ENCODE measurements around the gene CFAP77.

The CFAP77 gene

DNA sequence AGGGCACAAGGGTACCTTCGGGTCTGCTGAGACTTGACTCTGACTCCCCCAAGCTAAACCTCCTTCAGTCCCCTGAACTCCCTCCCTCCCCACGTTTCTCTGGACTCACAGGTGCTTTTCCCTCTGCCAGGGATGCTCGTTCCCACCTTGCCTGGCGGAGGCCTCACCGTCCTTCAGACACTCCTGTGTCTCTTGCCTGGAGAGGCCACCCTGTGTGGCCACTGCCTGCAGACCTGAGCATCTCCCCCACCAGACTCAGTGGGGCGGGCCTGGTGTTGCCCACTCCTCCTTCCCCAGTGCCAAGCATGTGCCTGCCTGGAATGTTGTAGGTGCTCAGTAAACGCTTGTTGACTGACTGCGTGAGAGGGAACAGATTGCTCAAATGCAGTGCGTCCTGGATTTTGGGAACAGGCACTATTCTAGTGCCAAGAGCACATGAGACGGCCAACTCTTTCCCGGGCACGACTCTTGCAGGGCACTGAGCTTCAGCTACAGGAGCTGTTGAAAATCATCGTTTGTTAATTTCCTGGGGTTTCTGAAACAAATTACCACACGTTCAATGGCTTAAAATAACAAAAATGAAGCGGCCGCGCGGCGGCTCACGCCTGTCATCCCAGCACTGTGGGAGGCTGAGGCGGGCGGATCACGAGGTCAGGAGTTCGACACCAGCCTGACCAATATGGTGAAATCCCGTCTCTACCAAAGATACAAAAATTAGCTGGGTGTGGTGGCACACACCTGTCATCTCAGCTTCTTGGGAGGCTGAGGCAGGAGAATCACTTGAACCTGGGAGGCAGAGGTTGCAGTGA, 101.4 kb downstream of the CFAP77 start:
- TF ChIP-seq, protein P1, sequence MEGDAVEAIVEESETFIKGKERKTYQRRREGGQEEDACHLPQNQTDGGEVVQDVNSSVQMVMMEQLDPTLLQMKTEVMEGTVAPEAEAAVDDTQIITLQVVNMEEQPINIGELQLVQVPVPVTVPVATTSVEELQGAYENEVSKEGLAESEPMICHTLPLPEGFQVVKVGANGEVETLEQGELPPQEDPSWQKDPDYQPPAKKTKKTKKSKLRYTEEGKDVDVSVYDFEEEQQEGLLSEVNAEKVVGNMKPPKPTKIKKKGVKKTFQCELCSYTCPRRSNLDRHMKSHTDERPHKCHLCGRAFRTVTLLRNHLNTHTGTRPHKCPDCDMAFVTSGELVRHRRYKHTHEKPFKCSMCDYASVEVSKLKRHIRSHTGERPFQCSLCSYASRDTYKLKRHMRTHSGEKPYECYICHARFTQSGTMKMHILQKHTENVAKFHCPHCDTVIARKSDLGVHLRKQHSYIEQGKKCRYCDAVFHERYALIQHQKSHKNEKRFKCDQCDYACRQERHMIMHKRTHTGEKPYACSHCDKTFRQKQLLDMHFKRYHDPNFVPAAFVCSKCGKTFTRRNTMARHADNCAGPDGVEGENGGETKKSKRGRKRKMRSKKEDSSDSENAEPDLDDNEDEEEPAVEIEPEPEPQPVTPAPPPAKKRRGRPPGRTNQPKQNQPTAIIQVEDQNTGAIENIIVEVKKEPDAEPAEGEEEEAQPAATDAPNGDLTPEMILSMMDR (conservative IDR thresholded peaks at IDR 0.05; ENCODE audit: low read depth) = no peak
- DNase-seq (ENCODE audit: low spot score) = no peak
- no peak overlapping the region for H3K27ac ChIP-seq
- ChIA-PET CTCF (interaction anchor here (0.6 to 1.3 kb wide), 3 partner anchors 23 to 209 kb away, joined by 3 to 6 read pairs (median 4); no protein-coding TSS in a partner anchor), POLR2A (ENCODE audit: low non-redundant PET) (no interaction called here)

DNA sequence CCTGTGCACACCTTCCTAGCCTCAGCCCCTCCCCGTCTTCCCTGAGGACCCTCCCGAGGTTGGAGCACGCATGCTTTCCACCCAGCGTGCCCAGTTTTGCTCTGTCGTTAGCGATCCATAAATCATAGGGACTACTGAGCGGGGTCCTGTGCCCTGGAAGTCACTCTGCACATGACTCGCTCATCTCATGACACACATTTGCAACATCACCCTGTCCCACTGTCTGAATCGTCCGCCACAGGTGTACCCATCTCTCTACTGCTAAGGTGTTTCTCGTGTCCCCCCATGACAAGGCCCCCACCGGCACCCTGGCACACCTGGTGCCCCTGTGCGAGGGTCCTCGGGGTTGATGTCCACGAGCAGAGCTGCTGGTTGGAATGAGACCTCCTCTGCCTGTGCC, 103.4 kb downstream of the CFAP77 start:
- TF ChIP-seq, protein P1 (conservative IDR thresholded peaks at IDR 0.05; ENCODE audit: low read depth) = no peak
- CTCF ChIA-PET = no interaction called here
- POLR2A ChIA-PET (ENCODE audit: low non-redundant PET) = no interaction called here
- no peak for DNase-seq (ENCODE audit: low spot score)
- H3K27ac ChIP-seq = no peak overlapping the region

DNA sequence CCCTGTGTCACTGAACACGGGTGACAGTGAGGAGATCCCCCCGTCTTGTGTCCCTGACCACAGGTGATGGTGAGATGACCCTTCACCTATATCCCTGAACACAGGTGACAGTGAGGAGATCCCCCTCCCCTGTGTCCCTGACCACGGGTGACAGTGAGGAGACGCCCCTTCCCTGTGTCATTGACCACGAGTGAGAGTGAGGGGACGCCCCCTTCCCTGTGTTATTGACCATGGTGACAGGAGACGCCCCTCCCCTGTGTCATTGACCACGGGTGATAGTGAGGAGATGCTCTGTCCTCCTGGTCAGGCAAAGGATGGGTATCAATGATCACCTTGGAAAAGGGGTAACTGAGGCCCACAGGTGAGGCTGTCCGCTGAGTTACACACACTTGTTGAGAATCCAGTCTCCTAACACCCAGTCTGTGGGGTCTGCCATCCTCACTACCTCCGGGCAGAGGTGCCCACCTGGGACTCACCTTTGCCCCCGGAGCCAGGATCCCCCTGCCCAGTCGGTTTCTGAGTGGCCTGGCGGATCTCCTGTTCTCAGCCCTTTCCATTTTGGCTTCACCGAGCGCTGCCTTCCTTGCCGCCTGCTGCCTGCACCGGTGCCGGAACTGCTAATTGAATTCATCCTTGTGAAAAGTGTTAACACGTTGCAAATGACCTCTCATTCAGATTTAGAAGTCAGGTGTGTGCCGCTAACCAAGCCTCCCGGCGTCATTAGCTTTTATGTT, 104.2 kb downstream of the CFAP77 start:
- ChIA-PET POLR2A (ENCODE audit: low non-redundant PET) (no interaction called here), CTCF (no interaction called here)
- no peak overlapping the region for H3K27ac ChIP-seq
- TF ChIP-seq, protein P1 (conservative IDR thresholded peaks at IDR 0.05; ENCODE audit: low read depth) = no peak
- DNase-seq (ENCODE audit: low spot score) = no peak

DNA sequence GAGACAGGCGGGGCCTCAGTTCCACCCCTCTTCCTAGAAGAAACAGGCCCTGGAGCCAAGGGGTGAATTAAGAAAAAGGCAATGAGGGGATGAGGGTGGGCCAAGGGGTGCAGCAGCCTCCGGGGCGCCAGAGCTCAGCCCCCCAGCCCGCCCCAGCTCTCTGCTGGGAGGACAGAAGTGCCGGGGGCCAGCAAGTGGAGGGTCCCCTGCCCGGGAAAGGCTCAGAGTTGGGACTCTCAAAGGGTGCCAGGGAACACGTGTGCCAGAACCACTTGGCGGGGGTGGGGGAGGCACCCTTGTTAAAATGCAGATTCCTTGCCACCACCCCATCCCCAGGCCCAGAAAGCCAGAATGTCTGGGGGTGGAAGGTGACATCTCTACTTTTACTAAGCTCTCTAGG, 104.8 kb downstream of the CFAP77 start:
- TF ChIP-seq, protein P1 (conservative IDR thresholded peaks at IDR 0.05; ENCODE audit: low read depth) = no peak
- no peak for DNase-seq (ENCODE audit: low spot score)
- no peak overlapping the region for H3K27ac ChIP-seq
- POLR2A ChIA-PET (ENCODE audit: low non-redundant PET) = no interaction called here
- CTCF ChIA-PET = no interaction called here

DNA sequence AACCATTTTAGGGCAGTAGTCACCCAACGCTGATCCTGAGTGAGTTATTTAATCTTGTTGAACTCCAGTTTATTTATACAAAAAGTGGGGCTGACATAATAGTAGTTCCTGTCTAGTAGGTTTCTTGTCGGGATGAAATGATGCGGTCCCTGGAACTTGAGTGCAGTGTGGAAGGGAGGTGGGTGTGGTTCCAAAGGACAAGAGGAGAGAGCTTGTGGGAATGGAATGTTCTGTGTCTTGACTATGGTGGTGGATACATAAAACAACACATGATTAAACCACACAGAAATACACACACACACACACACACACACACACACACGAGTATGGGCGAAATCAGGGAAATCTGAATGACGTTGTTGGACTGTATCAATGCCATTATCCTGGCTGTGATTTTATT, 106.3 kb downstream of the CFAP77 start:
- DNase-seq (ENCODE audit: low spot score) = no peak
- no peak overlapping the region for H3K27ac ChIP-seq
- TF ChIP-seq, protein P1 (conservative IDR thresholded peaks at IDR 0.05; ENCODE audit: low read depth) = no peak
- CTCF ChIA-PET = no interaction called here
- POLR2A ChIA-PET (ENCODE audit: low non-redundant PET) = no interaction called here

DNA sequence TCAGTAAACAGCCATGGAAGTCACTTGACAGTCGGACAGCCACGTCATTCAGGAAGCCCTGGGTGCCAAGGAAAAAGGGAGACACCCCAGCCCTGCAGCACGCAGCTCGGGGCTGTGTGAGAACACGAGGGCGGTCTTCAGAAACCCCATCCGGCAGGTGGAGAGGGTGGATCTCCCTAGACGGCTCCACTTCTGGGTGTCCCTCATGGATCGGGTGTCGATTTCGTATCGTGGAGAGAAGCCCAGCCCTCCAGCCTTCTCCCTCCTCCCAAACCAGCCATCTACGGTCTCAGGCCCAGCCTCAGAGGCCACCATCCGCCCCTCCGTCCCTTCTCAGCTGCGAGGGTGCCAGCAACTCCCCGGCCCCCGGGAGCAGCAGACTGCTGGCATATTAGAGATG, 106.9 kb downstream of the CFAP77 start:
- TF ChIP-seq, protein P1 (conservative IDR thresholded peaks at IDR 0.05; ENCODE audit: low read depth) = no peak
- H3K27ac ChIP-seq = no peak overlapping the region
- DNase-seq (ENCODE audit: low spot score) = no peak
- ChIA-PET CTCF (interaction anchor here (1.3 kb wide), 1 partner anchor 10 kb away, joined by 3 read pairs; no protein-coding TSS in a partner anchor), POLR2A (ENCODE audit: low non-redundant PET) (no interaction called here)

Measured in RWPE1 (cell line).